Spleen (tissue), 7 donors: ENCODE results near the gene TJP3.
"Not testable (repeated sequence)": the region's sequence is repeated elsewhere in the genome, so short reads cannot be mapped to it uniquely, and the experiment has no call there.

ENCODE experiments used
- POLR2AphosphoS5 ChIP-seq, 3 donors: sonication (generic); formaldehyde crosslinking; IDR thresholded peaks; one replicate each; pipeline ENCODE4 v1.5.1; 2017; ENCODE audit warnings: antibody characterized with exemption in 3 of 3
- TF ChIP-seq, protein P1 (sequence below), 11 experiments: fragments of 200-600 bp in 7 of 11; fragments of 450-650 bp in 4 of 11; sonication (generic) in 4 of 11; IDR thresholded peaks in 8 of 11; conservative IDR thresholded peaks in 3 of 11; 1 replicate in 7 of 11; 2 replicates in 4 of 11; pipeline versions ENCODE4 v1.4.0 to v1.8.0; 2016 to 2021; ENCODE audit warnings: antibody characterized with exemption in 11 of 11, inconsistent platforms in 4 of 11, mild to moderate bottlenecking in 1 of 11
- donor health status: DM: no; HTN: no; CAD: no; lungs with moderate emphysema.
- donor health status: DM: no; HTN: no; CAD: no.
- donor health status: DM: no; HTN: no; CAD: no.

DNA sequence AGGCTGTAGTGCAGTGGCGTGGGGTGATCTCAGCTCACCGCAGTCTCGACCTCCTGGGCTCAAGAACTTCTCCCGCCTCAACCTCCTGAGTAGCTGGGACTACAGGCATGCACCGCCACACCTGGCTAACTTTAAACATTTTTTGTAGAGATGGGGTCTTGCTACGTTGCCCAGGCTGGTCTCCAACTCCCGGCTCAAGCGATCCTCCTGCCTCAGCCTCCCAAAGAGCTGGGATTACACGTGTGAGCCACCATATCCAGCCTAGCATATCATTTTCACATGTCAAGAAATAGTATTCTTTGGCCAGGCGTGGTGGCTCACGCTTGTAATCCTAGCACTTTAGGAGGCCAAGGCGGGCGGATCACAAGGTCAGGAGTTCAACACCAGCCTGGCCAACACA is 50.1 kb downstream of the TJP3 start:
- TF ChIP-seq, protein P1, sequence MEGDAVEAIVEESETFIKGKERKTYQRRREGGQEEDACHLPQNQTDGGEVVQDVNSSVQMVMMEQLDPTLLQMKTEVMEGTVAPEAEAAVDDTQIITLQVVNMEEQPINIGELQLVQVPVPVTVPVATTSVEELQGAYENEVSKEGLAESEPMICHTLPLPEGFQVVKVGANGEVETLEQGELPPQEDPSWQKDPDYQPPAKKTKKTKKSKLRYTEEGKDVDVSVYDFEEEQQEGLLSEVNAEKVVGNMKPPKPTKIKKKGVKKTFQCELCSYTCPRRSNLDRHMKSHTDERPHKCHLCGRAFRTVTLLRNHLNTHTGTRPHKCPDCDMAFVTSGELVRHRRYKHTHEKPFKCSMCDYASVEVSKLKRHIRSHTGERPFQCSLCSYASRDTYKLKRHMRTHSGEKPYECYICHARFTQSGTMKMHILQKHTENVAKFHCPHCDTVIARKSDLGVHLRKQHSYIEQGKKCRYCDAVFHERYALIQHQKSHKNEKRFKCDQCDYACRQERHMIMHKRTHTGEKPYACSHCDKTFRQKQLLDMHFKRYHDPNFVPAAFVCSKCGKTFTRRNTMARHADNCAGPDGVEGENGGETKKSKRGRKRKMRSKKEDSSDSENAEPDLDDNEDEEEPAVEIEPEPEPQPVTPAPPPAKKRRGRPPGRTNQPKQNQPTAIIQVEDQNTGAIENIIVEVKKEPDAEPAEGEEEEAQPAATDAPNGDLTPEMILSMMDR (IDR thresholded peaks at IDR 0.05 in 8 of 11, conservative IDR thresholded peaks at IDR 0.05 in 3 of 11) = not testable (repeated sequence)
- TF ChIP-seq POLR2AphosphoS5 (IDR thresholded peaks at IDR 0.05) = not testable (repeated sequence)
